Bronchial epithelial cell (primary cell): ENCODE measurements around the gene APMAP. TPM values are rescaled to one million over a fixed set of nuclear protein-coding genes. Genes with fewer than 3 reads are reported as not detected.
"Not testable (repeated sequence)": the region's sequence is repeated elsewhere in the genome, so short reads cannot be mapped to it uniquely, and the experiment has no call there.

ENCODE experiments used
- DNase-seq: peaks from one replicate; pipeline ENCODE4 v3.0.0-alpha.2; 2010; ENCODE audit warnings: low read depth
- FAIRE-seq: peaks from 2 replicates; lab custom pipeline; 2011; peaks lifted over from hg19 to GRCh38; lab: Jason Lieb, UNC
- H3K27me3 ChIP-seq: 2 replicates; pipeline ENCODE4 v1.5.1; 2011; ENCODE audit warnings: low read length; ENCODE audit not compliant: control insufficient read depth, insufficient read depth
- H3K36me3 ChIP-seq: 2 replicates; pipeline ENCODE4 v1.5.1; 2011; ENCODE audit warnings: low read length; ENCODE audit not compliant: control insufficient read depth, insufficient read depth
- H3K4me3 ChIP-seq: 2 replicates; pipeline ENCODE4 v1.5.1; 2011; ENCODE audit warnings: mild to moderate bottlenecking, low read depth, low read length, control low read depth
- CTCF ChIP-seq: IDR thresholded peaks from 2 replicates; pipeline ENCODE4 v1.5.1; 2011; ENCODE audit warnings: mild to moderate bottlenecking, moderate library complexity, low read length, control low read depth, inconsistent platforms; ENCODE audit not compliant: insufficient read depth, severe bottlenecking
- total RNA-seq: library from RNA; depleted of rRNA; stranded (reverse); fragments of >200 nt; gene quantifications from 2 replicates; pipeline ENCODE4 v1.2.1, GENCODE V29; 2014

APMAP gene
- total RNA-seq, 1 donor from 2014 or later, result 207 TPM

- not testable (repeated sequence) for H3K27me3 ChIP-seq, DNase-seq, H3K36me3 ChIP-seq, H3K4me3 ChIP-seq
- FAIRE-seq, result peak; percentile 70
These were observed 71.8 kb downstream of the APMAP start for GRCh38 chr20:24920706-24921105.

- not testable (repeated sequence) for H3K36me3 ChIP-seq, FAIRE-seq, H3K27me3 ChIP-seq, DNase-seq, H3K4me3 ChIP-seq
These were observed 72.9 kb downstream of the APMAP start for GRCh38 chr20:24919665-24920064.

- DNase-seq, result no peak
- Histone ChIP-seq H3K27me3 (no peaks in the 10 kb centered on the region), H3K4me3 (no peak overlapping the region), H3K36me3 (no peaks in the 10 kb centered on the region)
- no peak for TF ChIP-seq CTCF
- FAIRE-seq, result no peak
These were observed 73.7 kb downstream of the APMAP start for GRCh38 chr20:24918579-24919566.

GRCh38 chr20:24917797-24918578 is 74.6 kb downstream of the APMAP start:
- Histone ChIP-seq H3K4me3 (no peak overlapping the region), H3K36me3 (no peaks in the 10 kb centered on the region), H3K27me3 (no peaks in the 10 kb centered on the region)
- DNase-seq, result peak; percentile 29
- peak; percentile 89 for TF ChIP-seq CTCF
- FAIRE-seq, result no peak

GRCh38 chr20:24917056-24917455 is 75.5 kb downstream of the APMAP start:
- H3K4me3 ChIP-seq, result no peak overlapping the region
- no peak for FAIRE-seq
- no peaks in the 10 kb centered on the region for H3K36me3 ChIP-seq
- no peak for TF ChIP-seq CTCF
- no peak for DNase-seq
- no peaks in the 10 kb centered on the region for H3K27me3 ChIP-seq

GRCh38 chr20:24916412-24916811 is 76.1 kb downstream of the APMAP start:
- no peak for FAIRE-seq
- Histone ChIP-seq H3K4me3 (no peak overlapping the region), H3K36me3 (no peaks in the 10 kb centered on the region), H3K27me3 (no peaks in the 10 kb centered on the region)
- no peak for DNase-seq
- TF ChIP-seq CTCF, result no peak
